GM18909 (cell line): ENCODE data around the gene IRF4.

Experiments
- ATAC-seq: cut with Tn5 transposase; IDR thresholded peaks from one replicate; pipeline ENCODE4 v1.9.1; 2021; ENCODE audit warnings: mild to moderate bottlenecking; ENCODE audit not compliant: unreplicated experiment, poor library complexity

Gene IRF4

GRCh38 chr6:452301-453067, 60.9 kb downstream of the IRF4 start:
- ATAC-seq: no peak

- ATAC-seq: no peak
Observed at GRCh38 chr6:453152-453551, 61.6 kb downstream of the IRF4 start.

GRCh38 chr6:454148-454991, 62.8 kb downstream of the IRF4 start:
- ATAC-seq: no peak

- no peak for ATAC-seq
Observed at GRCh38 chr6:455006-455585, 63.5 kb downstream of the IRF4 start.

- no peak for ATAC-seq
Observed at GRCh38 chr6:455835-456234, 64.3 kb downstream of the IRF4 start.

- no peak for ATAC-seq
Observed at GRCh38 chr6:456358-456867, 64.9 kb downstream of the IRF4 start.

- no peak for ATAC-seq
Observed at GRCh38 chr6:456887-457286, 65.3 kb downstream of the IRF4 start.
